ENCODE data around the gene ARRB1.
"Not testable (repeated sequence)": the region's sequence is repeated elsewhere in the genome, so short reads cannot be mapped to it uniquely, and the experiment has no call there.

ARRB1 gene

DNA sequence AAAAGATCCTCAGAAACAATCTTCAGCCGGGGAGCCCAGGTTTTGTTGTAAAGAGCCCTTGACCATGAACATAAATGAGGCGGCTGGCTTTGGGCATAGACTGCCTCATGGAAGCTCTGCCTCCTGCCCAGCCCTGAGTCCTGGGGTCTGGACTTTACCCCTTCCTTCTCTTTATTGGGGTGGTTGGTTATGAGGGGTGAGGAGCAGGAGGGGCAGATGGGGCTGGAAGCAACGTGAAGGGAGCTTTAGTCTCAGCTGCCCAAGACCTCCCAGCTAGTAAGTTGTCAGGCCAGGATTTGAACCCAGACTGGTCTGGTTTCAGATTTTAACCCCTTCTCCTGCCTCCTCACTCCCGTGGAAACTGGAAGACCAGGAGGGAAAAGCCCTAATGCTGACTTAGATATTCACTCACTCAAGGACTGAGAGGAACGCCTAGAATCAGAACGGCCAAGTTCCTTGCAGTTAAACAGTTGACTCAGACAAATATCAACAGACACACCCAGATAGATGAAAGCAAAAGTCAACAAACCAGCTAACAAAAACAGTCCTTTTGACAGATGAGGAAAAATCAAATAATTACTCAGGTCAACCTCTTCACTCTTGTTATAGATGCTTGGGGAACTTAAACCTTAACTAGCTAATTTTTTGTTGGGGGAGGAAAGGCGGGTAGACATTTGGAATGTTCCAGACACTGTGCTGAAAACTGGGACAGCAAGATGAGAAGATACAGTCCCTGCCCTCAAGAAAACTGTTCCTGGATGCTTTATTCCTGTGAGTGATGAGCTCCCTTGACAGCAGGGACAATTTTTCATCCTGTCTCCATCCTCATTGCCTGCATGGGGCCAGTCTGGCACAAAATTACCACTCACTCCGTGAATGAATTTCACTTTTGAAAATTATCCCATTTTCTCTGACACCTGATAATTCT, 20.8 kb upstream of the ARRB1 start:
- DNase-seq (ENCODE audit: low read depth in 2 of 2): no peak

DNA sequence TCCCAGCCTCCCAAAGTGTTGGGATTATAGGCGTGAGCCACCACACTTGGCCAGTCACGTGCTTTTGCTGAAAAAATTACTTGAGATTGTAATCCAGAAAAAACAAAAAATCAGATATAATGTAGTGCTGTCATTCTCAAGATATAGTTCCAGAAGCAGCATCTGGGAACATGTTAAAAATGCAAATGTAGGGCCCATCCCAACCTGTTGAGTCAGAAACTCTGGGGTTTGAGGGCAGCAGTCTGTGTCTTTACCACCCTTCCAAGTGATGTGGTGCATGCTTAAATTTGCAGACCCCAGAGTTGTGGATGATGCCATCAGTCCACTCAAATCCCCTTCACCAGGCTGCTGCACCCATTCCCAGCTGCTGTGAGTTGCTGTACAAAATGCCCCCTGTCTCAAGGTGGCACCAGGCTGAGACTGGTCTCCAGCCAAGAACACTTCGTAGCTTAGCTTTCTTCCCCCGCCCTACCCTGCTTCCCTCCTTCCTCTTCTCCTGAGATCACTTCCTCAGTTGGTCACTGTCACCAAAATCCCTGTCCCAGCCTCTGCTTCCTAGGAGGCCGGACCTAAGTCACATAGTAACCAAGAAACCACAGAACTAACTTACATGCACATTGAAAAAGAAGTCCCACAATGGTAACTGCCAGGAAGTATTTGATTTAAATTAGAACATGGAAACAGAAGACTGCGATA, 18.2 kb upstream of the ARRB1 start:
- no peak for DNase-seq (ENCODE audit: low read depth in 2 of 2)

DNA sequence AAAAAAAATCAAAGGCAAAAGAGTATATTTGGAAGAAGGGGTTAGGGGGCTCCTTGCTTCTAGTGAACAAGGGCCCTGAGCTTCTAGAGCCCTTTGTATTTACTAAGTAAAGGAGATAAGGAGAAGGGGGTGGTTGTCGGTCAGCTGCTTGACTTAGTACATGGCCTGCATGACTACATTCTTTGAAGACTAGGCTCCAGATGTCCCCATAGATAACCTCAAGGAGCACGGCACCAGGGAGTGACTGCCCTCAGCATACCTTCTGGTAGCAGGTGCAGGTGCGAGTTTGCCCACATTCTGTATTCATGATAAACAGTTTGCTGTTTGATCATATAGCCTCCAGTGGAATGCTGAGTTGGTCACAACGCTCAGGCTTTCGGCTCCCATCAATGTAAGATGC, 15.4 kb upstream of the ARRB1 start:
- DNase-seq (ENCODE audit: low read depth in 2 of 2): not testable (repeated sequence)

DNA sequence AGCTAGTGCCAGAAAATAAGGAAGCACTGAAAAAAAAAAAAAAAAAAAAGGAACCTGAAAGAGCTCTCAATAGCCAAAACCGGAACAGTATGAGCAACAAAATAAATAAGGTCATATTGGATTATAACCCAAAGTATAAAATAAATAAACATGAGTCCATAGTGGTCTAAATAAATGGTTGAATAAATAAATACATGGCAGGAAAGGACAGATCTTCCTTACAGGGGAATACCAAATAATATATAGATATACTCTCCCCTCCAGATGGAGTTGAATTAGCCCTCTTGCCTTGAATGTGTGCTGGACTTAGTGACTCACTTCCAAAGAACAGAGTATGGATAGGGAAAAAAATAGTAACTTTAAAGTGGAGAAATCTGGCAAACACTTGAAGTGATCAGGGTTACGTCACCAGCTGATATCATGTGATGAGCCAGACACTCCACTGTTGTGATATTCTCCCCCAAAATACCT, 14.3 kb upstream of the ARRB1 start:
- no peak for DNase-seq (ENCODE audit: low read depth in 2 of 2)

DNA sequence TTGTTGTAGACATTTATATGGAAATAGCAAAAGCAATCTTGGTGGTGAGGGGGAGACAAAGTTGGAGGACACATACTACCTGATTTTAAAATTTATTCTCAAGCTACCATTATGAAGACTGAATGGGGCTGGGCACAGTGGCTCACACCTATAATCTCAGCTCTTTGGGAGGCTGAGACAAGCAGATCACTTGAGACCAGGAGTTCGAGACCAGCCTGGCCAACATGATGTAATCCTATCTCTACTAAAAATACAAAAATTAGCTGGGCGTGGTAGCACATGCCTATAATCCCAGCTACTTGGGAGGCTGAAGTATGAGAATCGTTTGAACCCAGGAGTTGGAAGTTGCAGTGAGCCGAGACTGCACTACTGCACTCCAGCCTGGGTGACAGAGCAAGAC, 10.8 kb upstream of the ARRB1 start:
- DNase-seq (ENCODE audit: low read depth in 2 of 2): not testable (repeated sequence)

DNA sequence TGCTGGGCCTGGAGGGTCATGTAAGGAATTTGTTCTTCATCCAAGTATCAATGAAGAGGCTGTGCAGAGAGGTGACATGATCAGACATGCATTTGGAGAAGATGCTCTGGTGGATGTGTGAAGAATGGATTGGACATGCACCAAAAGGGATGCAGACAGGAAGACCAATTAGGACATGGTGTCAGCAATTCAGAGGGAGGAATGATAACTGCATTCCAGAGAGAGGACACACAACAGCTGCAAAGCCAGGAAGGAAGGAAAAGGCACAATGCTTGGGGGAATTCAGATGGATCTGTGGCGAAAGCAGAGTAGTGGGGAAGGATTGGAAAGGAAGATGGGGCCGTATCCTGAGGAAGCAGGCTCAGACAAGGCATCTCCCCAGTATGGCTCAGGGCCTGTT, 5.2 kb upstream of the ARRB1 start:
- DNase-seq (ENCODE audit: low read depth in 2 of 2): no peak

DNA sequence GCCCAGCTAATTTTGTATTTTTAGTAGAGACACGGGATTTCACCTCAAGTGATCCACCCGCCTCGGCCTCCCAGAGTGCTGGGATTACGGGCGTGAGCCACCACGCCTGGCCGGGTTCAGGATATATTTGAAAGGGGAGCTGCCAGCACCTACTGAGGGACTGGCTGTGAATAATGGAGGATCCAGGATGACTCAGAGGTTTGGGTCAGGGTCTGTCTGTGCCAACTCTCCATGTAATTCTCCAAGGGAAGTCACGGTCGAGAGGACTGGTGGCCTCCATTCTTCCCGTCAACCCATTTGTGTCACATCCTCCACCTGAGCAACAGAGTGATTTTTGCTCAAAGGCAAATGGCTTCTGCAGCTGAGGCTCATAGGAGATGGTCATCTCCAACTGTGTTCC, 3.6 kb upstream of the ARRB1 start:
- DNase-seq (ENCODE audit: low read depth in 2 of 2): no peak

DNA sequence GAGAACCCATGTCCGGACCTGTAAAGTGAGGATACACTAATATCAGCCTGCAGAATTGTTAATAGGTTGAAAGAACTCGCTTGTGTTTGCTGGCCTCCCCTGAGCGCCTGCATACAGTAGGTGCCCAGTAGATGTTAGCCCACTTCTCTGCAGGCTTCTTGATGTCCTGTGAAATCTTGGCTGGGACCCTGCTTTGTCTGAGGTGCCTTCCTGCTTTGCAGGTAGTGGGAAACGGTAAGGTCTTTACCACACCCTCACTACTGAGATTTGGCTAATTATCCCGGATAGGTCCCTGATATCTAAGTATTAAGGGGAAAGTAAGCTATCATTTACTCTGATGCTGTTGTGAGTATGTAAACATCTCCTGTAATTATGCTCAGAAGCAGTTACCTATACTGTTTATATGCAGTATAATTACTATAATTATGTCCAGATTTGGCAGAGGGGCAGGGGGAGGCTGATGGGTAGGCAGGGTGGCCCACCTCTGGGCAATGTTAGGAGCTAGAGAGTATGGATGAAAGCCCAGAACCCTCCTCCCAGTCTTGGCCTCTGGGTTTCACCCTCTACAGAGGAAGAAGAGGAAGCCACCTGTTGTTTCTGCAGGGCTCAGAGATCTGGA, 1.2 kb upstream of the ARRB1 start:
- DNase-seq (ENCODE audit: low read depth in 2 of 2): no peak

DNA sequence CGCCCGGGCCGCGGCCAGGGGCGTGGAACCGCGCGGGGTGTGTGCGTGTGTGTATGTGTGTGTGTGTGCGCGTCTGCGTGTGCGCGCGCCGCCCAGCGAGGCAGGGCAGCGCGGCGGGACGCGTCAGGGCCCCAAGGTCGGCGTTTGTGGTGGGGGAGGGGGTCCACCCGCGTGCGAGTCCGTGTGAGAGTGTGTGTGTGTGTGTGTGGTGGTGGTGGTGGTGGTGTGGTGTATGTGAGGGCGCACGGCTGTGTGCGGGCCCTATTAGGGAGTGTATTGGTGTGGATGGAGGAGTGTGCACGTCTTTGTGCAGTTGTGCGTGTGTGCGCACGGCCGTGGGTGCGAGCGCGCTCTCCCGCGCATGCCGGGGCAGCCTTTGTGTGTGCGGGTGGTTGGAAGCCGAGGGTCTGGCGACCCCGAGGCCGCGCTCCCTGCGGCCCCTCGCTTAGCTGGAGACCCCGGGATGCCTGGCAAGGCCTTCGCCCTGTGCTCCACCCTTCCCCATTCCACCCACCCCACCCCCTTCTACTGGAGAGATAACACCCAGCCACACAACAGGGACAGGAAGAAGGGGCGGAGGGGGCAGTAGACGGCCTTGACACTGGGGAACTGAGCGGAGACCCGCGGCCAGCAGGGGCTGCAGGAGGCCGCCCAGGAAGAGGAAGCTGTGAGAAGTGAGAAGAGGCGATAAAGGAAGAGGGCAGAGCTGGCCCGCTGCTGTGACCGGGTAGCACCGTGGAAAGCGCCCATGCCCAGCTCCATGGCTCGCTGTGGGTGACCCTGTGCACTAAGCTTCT, 528 bp upstream of the ARRB1 start:
- DNase-seq (ENCODE audit: low read depth in 2 of 2): peak in 1 of 2 donors; percentile 28

DNA sequence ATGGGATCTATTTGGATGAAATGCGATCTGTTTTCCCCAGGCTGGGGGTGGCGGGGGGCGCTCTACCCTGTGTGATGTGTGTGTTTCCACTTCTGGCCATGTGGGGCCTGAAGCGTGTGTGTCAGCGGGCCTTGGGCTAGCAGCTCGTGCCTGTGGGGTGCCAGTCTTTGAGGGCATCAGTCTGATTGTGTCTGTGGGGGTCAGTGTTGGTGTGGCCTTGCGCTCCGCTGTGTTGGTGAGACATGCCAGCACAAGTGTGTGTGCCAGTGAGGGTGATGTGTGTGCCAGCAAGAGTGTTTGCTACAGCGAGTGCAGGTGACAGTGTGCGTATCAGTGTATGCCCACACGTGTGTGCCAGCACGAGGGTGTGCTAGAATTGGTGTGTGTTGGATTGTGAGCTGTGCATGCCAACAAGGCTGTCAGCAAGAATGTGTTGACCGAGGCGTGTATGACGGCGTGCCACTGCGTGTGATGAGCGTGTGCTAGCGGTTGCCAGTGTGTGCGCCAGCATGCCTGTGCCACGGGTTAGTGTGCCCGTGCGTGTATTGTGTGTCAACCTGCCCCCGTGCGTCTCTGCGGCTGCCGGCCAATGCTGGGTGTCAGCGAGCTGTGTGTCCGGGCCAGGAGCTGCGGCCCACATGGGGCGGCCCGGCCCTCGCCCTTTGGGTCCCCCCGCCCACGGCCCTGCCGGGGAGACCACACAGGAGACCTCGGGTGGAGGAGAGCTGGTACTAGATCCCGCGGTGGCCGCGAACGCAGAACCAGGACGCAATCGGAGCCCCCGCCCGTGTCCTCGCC, 519 bp downstream of the ARRB1 start:
- no peak for DNase-seq (ENCODE audit: low read depth in 2 of 2)

DNA sequence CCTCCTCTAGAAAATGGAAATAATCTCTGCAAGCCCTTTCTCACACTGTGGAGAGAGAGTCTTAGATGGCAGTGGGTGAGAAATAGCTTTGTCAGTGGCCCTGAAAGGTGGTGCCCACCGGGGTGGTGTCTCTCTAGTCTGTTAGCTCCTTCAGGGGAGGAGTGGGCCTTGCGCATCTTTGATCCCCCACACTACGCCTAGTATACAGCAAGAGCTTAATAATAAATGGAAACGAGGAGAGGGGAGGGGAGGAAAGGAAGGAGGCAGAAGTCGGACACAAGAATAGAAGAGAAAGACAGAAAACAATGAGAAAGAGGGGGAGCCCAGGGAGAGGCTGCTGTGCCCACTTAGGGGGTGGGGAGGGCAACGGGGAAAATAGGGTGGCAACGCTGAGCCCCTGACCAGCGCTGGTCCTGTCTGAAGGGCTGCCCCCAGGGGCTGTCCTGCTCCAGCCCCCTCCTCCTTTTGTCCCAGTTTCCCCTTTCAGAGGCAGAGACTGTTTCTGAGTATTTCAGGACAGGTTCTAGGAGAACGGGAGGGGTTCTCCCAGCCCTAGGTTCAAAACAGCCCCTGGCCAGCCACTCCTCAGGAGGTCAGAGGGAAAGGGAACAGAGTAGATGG, 1.2 kb downstream of the ARRB1 start:
- no peak for DNase-seq (ENCODE audit: low read depth in 2 of 2)

DNA sequence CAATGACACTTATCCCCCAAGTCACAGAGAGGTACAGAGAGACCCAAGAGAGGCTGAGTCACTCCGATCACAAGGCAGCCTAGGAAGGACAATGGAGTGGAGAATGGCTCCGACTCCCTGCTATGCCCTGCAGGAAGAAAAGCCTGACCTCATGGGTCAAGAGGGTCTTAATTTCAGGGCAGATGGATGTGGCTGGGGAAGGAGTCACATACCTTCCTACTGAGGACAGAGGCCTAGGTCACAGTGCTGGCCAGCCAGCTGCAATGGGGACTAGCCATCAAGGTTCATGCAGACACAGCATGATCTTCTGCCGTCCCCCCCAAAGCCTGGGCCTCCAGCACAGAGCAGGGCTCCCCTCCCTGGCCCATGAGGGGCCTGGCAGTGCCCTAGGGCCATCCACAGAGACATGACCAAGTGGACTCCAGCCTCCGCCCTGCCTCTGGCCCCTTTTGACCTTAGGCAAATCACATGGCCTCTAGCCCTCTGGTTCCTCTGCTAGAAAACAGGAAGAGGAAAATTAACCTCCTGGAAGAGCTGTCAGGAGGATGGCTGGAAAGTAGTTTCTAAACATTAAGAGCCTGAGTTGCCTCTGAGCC, 1.8 kb downstream of the ARRB1 start:
- DNase-seq (ENCODE audit: low read depth in 2 of 2): no peak

DNA sequence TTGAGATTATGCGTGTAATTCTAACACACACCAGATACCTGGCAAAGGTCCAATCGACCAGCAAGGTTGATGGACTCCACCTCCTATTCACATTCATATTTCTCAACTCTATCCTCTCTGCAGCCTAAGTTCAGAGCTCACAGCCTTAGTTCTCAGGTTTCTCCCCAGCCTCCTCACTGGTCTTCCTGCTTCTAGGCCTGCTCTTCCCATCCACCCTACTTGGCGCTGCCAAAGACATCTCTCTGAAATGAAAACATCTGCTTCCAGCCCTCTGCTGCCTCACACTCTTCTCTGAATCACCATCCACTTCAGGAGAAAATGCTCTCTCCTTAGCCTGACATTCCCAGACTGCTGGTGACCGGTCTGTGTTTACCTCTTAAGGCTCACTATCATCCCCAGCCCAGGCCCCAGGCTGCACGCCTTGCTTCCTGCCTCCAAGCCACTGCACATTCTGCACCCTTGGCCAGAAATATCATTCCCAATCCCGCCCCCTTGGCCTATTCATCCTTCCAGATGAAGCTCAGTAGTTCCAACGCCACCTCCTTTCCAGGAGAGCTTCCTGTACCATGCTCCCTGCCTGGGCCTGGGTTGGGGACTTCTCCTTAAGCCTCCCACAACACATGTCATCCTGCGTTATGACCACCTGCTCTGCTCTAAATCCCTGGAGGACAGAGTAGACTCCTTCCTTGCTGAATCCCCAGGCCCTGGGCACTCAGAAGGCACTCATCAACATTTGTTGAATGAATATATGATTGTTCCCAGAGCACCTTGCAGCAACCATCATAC, 3.5 kb downstream of the ARRB1 start:
- DNase-seq (ENCODE audit: low read depth in 2 of 2): no peak

DNA sequence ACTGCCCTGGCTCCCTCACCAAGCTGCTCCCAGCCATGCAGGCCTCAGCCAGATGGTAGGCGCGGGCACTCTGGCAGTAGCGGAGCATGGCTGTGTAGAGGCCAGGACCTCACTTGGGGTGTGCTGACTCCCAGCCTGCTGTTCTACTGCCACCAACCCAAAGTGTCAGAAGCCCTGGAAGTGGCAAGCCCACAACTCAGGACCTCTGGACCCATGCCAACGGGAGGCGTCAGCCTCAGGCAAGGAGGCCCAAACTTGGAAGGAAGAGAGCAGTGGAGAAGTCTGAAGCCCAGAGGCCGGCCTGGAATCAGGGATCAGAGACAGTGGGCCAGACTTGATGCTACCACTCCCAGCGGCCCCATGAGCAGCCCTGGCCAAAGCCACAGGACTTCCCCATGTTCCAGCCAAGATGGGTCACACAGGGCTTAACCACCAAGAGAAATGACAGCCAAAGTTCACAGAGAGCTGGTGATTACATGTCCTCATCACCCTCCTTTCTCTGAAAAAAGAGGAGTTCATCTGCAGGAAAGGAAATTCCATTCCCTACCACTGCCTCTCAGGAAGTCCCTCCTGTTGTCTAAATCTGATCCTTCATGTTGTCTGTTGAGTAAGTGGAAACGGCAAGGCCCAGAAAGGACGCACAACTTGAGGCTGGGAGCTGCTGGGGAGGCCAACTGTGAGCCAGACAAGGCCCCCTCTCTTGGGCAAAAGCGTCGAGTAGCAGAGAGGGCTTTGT, 4.4 kb downstream of the ARRB1 start:
- no peak for DNase-seq (ENCODE audit: low read depth in 2 of 2)

DNA sequence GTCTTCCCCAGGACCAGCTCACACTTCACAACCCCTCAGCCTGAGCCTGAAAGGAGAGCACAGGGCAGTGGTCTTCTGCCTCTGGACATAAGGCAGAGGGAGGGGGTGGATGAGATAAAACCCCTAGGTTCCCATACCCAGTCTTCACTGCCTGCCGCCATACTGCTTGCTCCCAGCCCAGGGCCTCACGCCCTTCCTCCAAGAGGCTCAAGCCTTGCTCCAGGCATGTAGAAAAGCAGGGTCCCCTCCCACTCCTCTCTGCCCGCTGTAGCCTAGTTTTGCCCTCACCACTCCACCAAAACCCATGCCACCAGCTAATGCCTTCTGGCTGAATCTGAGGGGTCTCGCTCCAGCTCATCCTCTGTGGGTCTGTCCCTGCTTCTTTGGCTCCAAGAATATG, 5.2 kb downstream of the ARRB1 start:
- no peak for DNase-seq (ENCODE audit: low read depth in 2 of 2)

DNA sequence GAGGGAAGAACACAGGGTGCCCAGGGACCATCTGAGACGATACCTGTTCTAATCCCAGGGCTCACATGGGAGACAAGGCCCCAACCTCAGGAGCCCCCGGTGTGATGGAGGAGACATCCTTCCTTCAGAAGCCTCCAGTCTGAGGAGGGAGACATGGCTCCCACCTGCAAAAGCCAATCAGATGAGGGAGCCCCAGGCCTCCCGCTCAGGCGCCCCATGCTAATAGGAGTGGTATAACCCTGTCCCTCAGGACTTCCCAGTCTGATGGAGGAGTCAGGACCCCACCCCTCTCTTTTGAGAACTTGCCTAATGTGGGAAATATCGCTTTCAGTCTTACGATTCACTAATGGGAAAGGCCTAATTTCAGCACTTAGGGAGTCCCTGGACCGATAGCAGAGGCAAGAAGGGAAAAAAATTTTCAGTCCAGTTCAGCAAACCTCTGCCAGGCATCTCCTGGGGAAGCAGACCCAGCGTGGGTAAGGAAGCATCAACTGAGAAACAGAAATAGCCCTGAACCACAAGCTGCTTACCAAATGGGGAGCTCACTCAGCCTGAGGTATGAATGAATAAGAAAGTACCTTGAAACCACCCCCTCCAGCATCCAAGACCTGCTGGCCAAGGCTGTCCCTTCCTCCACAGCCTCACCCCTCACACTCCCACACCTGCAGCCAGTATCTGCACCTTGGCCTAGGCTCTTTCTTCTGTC, 5.9 kb downstream of the ARRB1 start:
- DNase-seq (ENCODE audit: low read depth in 2 of 2): no peak

DNA sequence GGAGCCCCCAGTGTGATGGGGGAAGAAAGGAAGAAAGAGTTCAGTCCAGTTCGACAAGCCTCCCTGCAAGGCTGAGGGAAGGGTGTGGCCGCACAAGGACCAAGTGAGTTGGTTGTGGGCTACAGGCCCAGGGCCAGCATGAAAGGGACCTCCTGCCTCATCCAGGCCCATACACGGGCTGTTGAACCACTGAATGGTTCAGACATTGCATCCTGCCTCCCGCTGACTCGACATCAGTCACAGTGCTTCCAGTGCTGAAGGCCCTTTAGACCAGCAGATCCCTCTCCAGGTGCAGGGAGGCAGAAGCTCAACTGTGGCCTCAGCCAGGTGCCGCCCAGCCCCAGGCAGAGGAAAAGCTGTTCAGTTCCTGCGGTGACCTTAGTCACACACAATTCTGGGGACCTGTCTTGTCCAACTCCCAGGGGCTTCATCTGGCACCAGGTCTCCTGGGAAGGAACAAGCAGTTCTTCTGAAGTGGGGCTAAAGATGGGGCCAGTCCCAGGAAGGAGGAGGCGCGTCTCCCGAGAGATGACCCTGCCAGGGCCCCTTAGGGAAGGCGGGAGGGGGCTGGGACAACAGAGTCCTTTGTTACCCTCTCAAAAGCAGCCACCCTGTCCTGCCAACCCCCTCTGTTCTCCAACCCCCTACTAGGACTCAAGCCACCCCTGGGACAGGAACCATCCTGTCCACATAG, 6.6 kb downstream of the ARRB1 start:
- DNase-seq (ENCODE audit: low read depth in 2 of 2): no peak
